Small intestine (tissue), 7 donors: ENCODE measurements around the gene CXXC1. TPM values are rescaled to one million over a fixed set of nuclear protein-coding genes. Genes with fewer than 3 reads are reported as not detected.
"Not testable (repeated sequence)": the region's sequence is repeated elsewhere in the genome, so short reads cannot be mapped to it uniquely, and the experiment has no call there.

ENCODE experiments used
- DNase-seq, 2 donors: peaks; one replicate each; pipeline versions ENCODE4 v3.0.0 to v3.0.0-alpha.2; 2013
- FAIRE-seq: peaks from 2 replicates; lab custom pipeline; 2012; peaks lifted over from hg19 to GRCh38; lab: Jason Lieb, UNC
- H3K27ac ChIP-seq, 3 donors: one replicate each; pipeline ENCODE4 v1.5.1; 2013; ENCODE audit warnings: low read length in 2 of 3, mild to moderate bottlenecking in 2 of 3, control low read depth in 1 of 3, inconsistent platforms in 1 of 3, low read depth in 1 of 3, moderate library complexity in 1 of 3
- H3K27me3 ChIP-seq, 3 donors: one replicate each; pipeline ENCODE4 v1.6.1; 2013; ENCODE audit warnings: low read length in 3 of 3, inconsistent platforms in 1 of 3; ENCODE audit not compliant: control insufficient read depth in 3 of 3, insufficient read depth in 3 of 3
- H3K36me3 ChIP-seq, 3 donors: one replicate each; pipeline ENCODE4 v1.6.1; 2013; ENCODE audit warnings: low read length in 3 of 3, inconsistent platforms in 1 of 3, low read depth in 1 of 3, mild to moderate bottlenecking in 1 of 3, moderate library complexity in 1 of 3; ENCODE audit not compliant: control insufficient read depth in 3 of 3, insufficient read depth in 2 of 3
- H3K4me1 ChIP-seq, 3 donors: one replicate each; pipeline ENCODE4 v1.6.1; 2013; ENCODE audit warnings: low read length in 2 of 3, inconsistent platforms in 1 of 3, low read depth in 1 of 3, mild to moderate bottlenecking in 1 of 3, moderate library complexity in 1 of 3; ENCODE audit not compliant: control insufficient read depth in 3 of 3, insufficient read depth in 2 of 3
- H3K4me3 ChIP-seq, 3 donors: one replicate each; pipeline ENCODE4 v1.5.1; 2013; ENCODE audit warnings: low read length in 3 of 3, control low read depth in 1 of 3, inconsistent platforms in 1 of 3, low read depth in 1 of 3, mild to moderate bottlenecking in 1 of 3, moderate library complexity in 1 of 3
- H3K9me3 ChIP-seq, 2 donors: one replicate each; pipeline ENCODE4 v1.6.1; 2013; ENCODE audit warnings: low read depth in 1 of 2, low read length in 1 of 2; ENCODE audit not compliant: control insufficient read depth in 2 of 2, insufficient read depth in 1 of 2
- WGBS, 3 donors: extraction: QIAGEN DNeasy Blood & Tissue Kit; methylation state at CpG; one replicate each; pipeline ENCODE4 v1.1.7; 2013; 5-methylcytosine and 5-hydroxymethylcytosine counted together
- polyA plus RNA-seq, 4 donors: library from polyadenylated mRNA; stranded (reverse) in 3 of 4; unstranded in 1 of 4; fragments of 200-250 nt in 3 of 4; fragments of 120-200 nt in 1 of 4; gene quantifications; one replicate each; pipeline versions ENCODE4 v1.2.1 to v1.2.3, GENCODE V29; 2013
- donor health status: healthy with polysubstance abuse.
- donor health status: control.
- donor health status: control.
- donor health status: Bipolar disorder and iron deficiency.
- donor health status: healthy.

CXXC1 gene
- polyA plus RNA-seq, 4 donors: 65.1 to 93.9 (median 68.9) TPM

GRCh38 chr18:50250935-50251334 lies 36.6 kb downstream of the CXXC1 start:
- Histone ChIP-seq H3K27ac (no peak overlapping the region), H3K4me3 (no peak overlapping the region), H3K27me3 (no peaks in the 10 kb centered on the region), H3K9me3 (no peaks in the 10 kb centered on the region), H3K4me1 (no peaks in the 10 kb centered on the region), H3K36me3 (no peaks in the 10 kb centered on the region)
- whole genome bisulfite sequencing, 3 donors: 71 to 76% (median 73%) methylated on average over 3 of the region's 3 CpGs
- FAIRE-seq (no peak), DNase-seq (no peak)

GRCh38 chr18:50249576-50249975 lies 37.9 kb downstream of the CXXC1 start:
- DNase-seq (no peak), FAIRE-seq (no peak)
- H3K27me3 ChIP-seq: no peaks in the 10 kb centered on the region
- H3K9me3 ChIP-seq: peaks cover 0 to 3% of the 10 kb centered on the region in 2 donors
- H3K4me3 ChIP-seq: no peak overlapping the region
- no peaks in the 10 kb centered on the region for H3K4me1 ChIP-seq
- H3K36me3 ChIP-seq: no peaks in the 10 kb centered on the region
- no peak overlapping the region for H3K27ac ChIP-seq

- H3K4me1 ChIP-seq: no peaks in the 10 kb centered on the region
- no peak overlapping the region for H3K27ac ChIP-seq
- no peaks in the 10 kb centered on the region for H3K27me3 ChIP-seq
- no peaks in the 10 kb centered on the region for H3K36me3 ChIP-seq
- no peak for FAIRE-seq
- no peak overlapping the region for H3K4me3 ChIP-seq
- peaks cover 0 to 5% of the 10 kb centered on the region in 2 donors for H3K9me3 ChIP-seq
- DNase-seq: peak; percentile 25 to 31
Measured at GRCh38 chr18:50247561-50247960, 39.9 kb downstream of the CXXC1 start.

GRCh38 chr18:50241768-50242167 lies 45.7 kb downstream of the CXXC1 start:
- peaks cover 0 to 27% of the 10 kb centered on the region in 2 donors for H3K9me3 ChIP-seq
- not testable (repeated sequence) for FAIRE-seq, H3K4me3 ChIP-seq, H3K4me1 ChIP-seq, H3K36me3 ChIP-seq, H3K27me3 ChIP-seq, H3K27ac ChIP-seq, DNase-seq
- WGBS, 3 donors: 78 to 93% (median 93%) methylated on average over 8 of the region's 8 CpGs

- H3K36me3 ChIP-seq: no peaks in the 10 kb centered on the region
- WGBS, 3 donors: 84 to 87% (median 85%) methylated on average over 3 of the region's 3 CpGs
- no peak for FAIRE-seq
- peaks cover 0 to 27% of the 10 kb centered on the region in 2 donors for H3K9me3 ChIP-seq
- no peaks in the 10 kb centered on the region for H3K27me3 ChIP-seq
- DNase-seq: peak in 1 of 2 donors; percentile 63
- H3K27ac ChIP-seq: no peak overlapping the region
- no peak overlapping the region for H3K4me3 ChIP-seq
- no peaks in the 10 kb centered on the region for H3K4me1 ChIP-seq
Measured at GRCh38 chr18:50240080-50240563, 47.4 kb downstream of the CXXC1 start.

GRCh38 chr18:50232419-50232818 lies 55.1 kb downstream of the CXXC1 start:
- Histone ChIP-seq H3K4me3 (no peak overlapping the region), H3K9me3 (peaks cover 0 to 2% of the 10 kb centered on the region in 2 donors), H3K27me3 (no peaks in the 10 kb centered on the region), H3K4me1 (no peaks in the 10 kb centered on the region), H3K36me3 (no peaks in the 10 kb centered on the region), H3K27ac (no peak overlapping the region)
- DNase-seq: no peak
- no peak for FAIRE-seq
- WGBS, 3 donors: 64 to 82% (median 65%) methylated on average over 2 of the region's 2 CpGs

Other genes starting within 250 kb of the CXXC1 start
- 100 to 1,000 TPM in 2 of 4 donors, 10 to 100 TPM in 2; 45.0 to 185 (median 102) TPM for gene MYO5B, start 92.5 kb downstream of the CXXC1 start, polyA plus RNA-seq
- gene CFAP53, start 21.2 kb downstream of the CXXC1 start, polyA plus RNA-seq: under 1 TPM in 3 of 4 donors, not detected in 1; 0.28 to 0.80 (median 0.67) TPM
- 10 to 100 TPM; 26.2 to 67.4 (median 33.5) TPM for gene MBD1, start 6.2 kb downstream of the CXXC1 start, polyA plus RNA-seq
- gene SKA1, start 87.4 kb upstream of the CXXC1 start, polyA plus RNA-seq: 1 to 10 TPM in 2 of 4 donors, under 1 TPM in 1, not detected in 1; 0.67 to 7.9 (median 5.8) TPM